Renal cortex interstitium (tissue), 11 donors: ENCODE measurements around the gene KCNK7. TPM values are rescaled to one million over a fixed set of nuclear protein-coding genes. Genes with fewer than 3 reads are reported as not detected.
"Not testable (repeated sequence)": the region's sequence is repeated elsewhere in the genome, so short reads cannot be mapped to it uniquely, and the experiment has no call there.

Experiments
- DNase-seq, 11 donors: peaks; one replicate each; pipeline ENCODE4 v3.0.0-alpha.2; 2013; ENCODE audit warnings: low read depth in 9 of 11, low spot score in 4 of 11; ENCODE audit errors: extremely low read depth in 1 of 11
- polyA plus RNA-seq, 3 donors: library from polyadenylated mRNA; unstranded; fragments of 120-200 nt; gene quantifications; one replicate each; pipeline ENCODE4 v1.2.1, GENCODE V29; 2013; ENCODE audit not compliant: insufficient read length in 3 of 3

Gene KCNK7
- polyA plus RNA-seq, 3 donors, result 0.30 to 0.39 (median 0.33) TPM

DNA sequence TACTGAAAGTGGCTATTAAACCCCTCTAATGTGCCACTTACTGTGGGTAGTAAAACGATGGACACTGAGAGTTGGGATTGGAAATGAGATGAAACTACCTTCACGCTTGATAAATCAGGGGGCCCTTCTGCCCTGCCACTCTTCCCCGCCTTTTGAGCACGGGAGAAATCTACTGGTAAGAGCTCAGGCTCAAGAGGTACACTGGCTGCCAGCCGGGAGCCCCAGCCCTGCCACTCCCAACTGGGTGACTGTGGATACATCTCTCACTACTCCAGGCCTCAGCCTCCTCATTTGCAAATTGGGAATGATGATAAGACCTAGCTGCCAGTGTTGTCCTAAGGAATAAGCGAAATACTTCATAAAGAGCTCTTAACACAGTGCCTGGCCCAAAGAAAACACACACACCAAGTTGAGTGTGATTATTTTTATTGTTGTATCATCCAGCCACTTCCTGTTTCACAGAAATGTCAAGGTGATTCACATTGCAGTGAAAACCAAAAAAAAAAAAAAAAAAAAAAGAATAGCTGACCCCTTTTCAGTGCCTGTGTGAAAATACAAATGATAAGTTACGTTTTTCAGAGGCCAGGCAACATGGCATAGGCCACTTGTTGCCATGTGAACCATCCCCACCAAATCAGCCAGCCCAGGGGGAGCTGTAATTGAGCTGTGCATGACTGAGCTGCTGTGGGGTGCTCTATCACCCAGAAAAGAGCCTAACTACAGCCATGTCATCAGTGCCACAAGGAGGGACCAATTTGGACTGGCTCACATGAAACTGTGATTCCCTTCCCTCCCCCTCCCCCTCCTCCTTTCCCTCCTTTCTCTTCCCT is 29.8 kb downstream of the KCNK7 start:
- DNase-seq, result no peak

- not testable (repeated sequence) for DNase-seq
Measured at GRCh38 chr11:65564879-65565559, 30.6 kb downstream of the KCNK7 start.

DNA sequence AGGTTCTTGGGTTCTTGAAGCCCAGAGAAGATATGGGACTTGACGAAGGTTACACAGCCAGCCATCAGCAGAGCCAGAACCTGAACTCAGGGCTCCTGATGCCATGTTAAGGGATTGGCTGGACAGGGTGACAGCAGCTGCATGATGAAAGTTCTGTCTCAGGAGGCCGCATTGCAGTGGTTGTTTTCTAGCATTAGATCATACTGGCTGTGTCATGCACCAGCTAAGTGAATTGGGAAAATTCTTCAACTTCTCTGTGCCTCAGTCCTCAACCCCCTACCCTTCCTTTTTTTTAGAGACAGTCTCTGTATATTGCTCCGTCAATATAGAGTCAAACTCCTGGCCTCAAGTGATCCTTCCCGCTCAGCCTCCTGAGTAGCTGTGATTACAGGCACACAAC is 32.0 kb downstream of the KCNK7 start:
- DNase-seq, result no peak

DNA sequence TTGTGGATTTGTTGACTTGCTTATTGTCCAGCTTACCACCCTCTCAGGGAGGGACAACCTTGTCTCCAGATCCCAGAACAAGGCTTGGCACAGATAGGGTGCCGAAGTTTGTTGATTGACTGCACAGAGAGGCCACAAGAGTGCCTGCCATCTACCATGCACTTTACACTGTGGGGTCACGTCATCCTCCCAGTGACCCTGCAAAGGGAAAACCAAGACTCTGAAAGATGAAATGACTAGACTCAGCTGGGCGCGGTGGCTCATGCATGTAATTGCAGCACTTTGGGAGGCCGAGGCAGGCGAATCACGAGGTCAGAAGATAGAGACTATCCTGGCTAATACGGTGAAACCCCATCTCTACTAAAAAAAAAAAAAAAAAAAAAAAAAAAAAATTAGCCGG is 32.8 kb downstream of the KCNK7 start:
- no peak for DNase-seq

DNA sequence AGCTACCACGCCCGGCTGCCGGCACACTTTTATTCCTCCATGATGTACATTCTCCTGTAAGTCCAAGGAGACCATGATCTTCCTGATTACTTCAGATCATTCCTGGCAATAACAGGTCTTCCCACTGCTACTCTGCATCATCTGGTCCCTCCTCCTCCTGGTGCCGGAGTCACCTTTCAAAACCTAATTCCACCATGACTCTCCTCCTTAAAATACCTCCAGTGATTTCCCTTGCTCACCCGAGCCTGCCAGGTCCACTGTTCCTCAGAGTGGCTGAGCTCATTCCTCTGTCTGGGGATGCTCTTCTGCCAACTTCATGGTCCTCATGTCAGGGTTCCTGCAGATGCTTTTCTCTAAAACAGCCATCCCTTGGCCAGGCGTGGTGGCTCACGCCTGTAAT is 33.6 kb downstream of the KCNK7 start:
- DNase-seq, result no peak

DNA sequence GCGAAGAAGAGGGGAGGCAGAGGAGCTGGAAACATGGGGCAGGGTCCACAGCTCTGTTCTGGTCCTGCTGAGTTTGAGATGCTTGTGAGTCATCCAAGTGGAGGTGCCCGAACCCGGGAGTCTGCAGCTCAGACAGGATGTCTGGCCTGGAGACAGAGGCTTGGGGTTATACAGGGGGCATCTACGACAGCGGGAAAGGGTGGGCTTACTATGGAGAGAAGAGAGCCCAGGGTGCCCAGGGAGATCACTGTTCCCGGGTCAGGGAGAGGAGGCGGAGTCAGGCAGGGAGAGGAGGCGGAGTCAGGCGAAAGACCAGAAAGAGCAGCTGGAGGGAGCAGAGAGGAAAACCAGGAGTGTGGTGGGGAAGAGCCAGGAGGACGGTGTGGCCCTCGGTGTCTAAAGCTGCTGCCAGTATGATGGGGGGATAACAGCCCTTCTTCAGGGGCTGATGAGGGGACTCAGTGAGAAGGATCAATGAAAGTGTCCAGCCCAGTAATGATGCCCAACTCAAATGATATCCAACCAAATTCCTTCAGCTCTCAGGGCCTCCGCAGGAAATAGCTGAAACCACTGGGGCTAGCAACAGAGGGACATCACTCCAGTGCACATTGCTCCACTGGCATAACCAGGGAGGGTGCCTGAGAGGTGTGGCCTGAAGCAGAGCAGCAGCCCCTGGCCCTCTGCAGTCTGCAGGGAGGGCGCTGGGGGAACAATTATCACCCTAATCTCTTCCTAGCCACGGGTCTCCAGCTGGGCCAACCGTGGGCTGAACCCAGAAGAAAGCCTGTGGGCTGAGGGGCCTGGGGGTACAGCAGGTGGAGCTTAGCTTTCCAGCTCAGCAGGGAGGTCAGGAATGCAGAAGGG is 34.8 kb downstream of the KCNK7 start:
- no peak for DNase-seq

DNA sequence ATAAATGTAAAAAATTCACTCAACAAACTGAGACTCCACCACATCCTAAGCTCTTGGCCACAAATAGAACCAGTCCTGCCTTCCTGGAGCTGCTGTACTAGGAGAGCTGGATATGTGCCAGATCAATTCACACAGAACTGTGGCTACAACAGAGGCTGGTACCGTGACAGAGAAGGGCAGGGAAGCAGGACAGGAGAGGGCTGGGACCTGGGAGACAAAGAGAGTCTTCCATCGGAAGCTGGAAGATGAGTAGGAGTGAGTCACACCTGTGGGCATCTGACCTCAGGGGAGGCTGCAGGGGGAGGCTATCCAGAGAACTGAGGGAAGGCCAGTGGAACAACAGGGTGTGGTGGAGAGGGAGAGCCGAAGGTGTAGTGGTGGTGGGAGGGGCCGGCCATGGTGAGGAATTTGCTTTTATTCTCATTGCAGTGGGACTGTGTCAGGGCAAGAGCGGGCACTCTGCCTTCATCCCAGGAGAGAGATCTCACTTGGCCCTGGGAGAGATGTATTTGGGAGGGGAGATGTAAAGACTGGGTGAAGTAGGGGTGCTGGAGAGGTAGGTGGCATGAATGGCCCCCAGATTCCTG is 35.6 kb downstream of the KCNK7 start:
- no peak for DNase-seq

GRCh38 chr11:65559535-65559934 is 36.1 kb downstream of the KCNK7 start:
- DNase-seq, result no peak

- no peak for DNase-seq
Measured at GRCh38 chr11:65558930-65559509, 36.6 kb downstream of the KCNK7 start.

- DNase-seq, result peak in 5 of 11 donors; percentile 61 to 77 (median 73)
Measured at GRCh38 chr11:65558002-65558929, 37.3 kb downstream of the KCNK7 start, which contains the start of gene LTBP3. TSS of gene LTBP3 (minus strand) at chr11:65558359. CDS start at chr11:65557959, 400 bp downstream.

DNA sequence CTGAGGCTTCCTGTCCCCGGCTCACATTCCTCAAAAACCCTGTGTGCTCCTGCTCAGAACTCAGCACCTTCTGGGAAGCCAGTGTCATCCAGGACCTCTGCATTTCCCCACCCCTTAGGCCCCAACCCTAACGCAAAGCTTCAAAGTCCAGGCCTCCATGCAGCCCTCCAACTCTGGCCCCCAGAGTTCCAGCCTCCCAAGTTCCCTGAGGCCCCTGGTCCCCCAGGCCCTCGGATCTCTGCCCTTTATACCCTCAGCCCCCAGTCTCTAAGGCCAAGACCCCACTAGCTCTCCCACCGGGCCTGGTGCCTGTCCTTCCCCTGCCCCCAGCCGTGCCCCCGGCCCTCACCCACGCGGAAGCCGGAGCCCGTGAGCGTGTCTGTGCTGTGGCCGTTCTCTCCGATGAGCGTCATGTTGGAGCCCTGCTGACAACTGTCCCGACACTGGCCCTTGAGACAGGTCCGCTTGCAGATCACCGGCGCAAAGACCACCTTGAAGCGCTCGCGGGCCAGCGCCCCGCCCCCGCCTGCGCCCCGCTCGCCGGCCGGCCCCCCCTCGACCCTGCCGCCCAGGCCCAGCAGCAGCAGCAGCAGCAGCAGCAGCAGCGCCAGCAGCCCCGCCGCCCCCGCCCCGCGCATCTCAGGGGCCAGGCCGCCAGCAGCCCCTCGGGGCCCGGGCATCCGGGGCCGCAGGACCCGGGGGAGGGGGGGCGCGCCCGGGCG is 38.2 kb downstream of the KCNK7 start:
- no peak for DNase-seq

- no peak for DNase-seq
Measured at GRCh38 chr11:65556470-65557279, 38.9 kb downstream of the KCNK7 start.

DNA sequence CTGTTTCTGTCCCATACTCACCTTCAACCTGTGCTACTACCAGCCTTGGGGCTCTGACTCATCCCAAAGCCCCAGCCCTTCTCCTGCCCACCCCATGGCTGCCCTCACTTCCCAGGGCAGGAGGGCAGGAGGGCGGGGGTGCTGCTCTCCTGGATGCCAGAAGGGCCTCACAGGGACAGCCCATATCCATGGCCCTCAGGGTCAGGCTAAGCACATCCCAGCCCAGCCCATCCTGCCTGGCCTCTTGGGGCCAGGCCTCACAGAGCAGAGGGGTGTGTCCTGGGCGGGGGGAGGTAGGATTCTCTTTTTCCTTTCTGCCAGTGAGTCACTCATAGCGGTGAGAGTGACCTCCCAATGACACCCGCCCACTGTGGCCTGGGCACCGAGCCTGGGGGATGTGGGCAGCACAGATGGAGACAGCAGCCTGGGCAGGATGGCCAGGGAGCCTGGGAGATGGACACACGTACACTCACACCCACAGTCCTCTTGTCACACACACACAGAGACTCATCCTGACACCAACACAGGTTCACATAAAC is 39.8 kb downstream of the KCNK7 start:
- no peak for DNase-seq

DNA sequence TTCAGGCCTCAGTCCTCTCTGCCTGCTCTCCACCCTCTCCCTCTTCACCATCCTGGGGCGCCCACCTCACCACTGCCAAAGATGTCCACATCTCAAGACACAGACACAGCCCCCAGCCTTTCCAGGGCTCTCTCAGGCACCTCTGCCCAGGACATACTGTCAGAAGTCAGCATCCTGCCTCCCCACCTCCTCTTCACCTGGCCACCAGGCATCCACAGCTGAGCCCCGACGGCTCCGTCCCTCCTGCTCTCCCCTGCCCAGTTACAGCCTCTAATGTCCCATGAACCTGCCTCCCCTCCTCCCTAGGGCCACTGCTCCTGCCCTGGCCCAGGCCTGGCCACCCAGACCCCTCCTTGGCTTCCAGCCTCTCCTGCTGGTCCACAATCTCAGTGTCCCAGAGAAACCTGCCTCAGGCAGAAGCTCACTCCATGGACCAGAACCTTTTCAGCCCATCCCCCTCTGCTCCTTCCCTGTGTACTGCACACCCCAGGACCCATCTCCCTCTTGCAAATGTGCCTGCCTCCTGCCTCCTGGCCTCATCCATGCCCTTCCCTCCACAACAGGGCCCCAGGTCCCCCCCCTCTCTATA is 40.7 kb downstream of the KCNK7 start:
- no peak for DNase-seq

DNA sequence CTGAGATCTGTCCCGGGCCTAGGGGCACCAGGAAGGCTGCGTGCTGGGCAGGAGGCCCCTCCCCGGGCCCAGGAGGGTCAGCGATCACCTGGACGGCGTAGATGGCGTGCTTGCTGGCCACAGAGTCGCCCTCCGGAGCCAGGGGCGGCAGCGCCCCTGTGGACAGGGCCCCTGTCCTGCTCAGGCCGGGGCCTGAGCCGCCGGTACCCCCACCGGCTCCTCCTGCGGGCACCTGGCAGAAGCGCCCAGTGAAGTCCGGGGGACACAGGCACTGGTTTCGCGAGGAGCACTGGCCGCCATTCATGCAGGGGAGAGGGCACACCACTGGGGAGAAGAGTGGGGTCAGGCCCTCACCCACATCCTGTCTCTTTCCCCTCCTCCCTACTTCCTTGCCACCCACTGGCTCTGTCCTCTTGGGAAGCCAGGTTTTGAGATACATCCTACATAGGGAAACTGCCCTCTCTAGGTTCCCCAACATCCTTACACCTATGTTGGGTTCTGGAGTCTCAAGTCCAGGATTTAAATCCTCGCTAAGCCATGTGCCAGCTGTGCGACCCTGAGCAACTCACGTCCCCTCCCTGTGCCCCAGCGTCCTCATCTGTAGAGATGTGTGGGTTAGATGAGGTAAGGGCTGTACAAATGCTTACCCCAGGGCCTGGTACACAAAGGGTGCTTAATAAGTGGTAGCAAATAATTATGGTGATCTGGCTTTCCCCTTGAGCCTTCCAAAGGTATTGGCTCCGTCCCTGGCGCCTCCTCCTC is 41.4 kb downstream of the KCNK7 start:
- DNase-seq, result no peak
